HEK293T (cell line): ENCODE measurements around the gene PRR7.

Source experiments
- BHLHE40 ChIP-seq: fragments of 450-650 bp; IDR thresholded peaks from 2 replicates; pipeline ENCODE4 v1.6.1; 2016; ENCODE audit warnings: mild to moderate bottlenecking, moderate library complexity, borderline replicate concordance
- ELF4 ChIP-seq: fragments of 450-650 bp; IDR thresholded peaks from 2 replicates; pipeline ENCODE4 v1.6.1; 2017; ENCODE audit warnings: antibody characterized with exemption
- LEF1 ChIP-seq: fragments of 450-650 bp; IDR thresholded peaks from 2 replicates; pipeline ENCODE4 v1.6.1; 2017; ENCODE audit warnings: mild to moderate bottlenecking, borderline replicate concordance
- NFRKB ChIP-seq: fragments of 450-650 bp; IDR thresholded peaks from 2 replicates; pipeline ENCODE4 v1.6.1; 2016; ENCODE audit warnings: mild to moderate bottlenecking, moderate library complexity
- SP1 ChIP-seq: fragments of 450-650 bp; IDR thresholded peaks from 2 replicates; pipeline ENCODE4 v1.6.1; 2017
- TARDBP ChIP-seq: fragments of 450-650 bp; IDR thresholded peaks from 2 replicates; pipeline ENCODE4 v1.6.1; 2016

DNA sequence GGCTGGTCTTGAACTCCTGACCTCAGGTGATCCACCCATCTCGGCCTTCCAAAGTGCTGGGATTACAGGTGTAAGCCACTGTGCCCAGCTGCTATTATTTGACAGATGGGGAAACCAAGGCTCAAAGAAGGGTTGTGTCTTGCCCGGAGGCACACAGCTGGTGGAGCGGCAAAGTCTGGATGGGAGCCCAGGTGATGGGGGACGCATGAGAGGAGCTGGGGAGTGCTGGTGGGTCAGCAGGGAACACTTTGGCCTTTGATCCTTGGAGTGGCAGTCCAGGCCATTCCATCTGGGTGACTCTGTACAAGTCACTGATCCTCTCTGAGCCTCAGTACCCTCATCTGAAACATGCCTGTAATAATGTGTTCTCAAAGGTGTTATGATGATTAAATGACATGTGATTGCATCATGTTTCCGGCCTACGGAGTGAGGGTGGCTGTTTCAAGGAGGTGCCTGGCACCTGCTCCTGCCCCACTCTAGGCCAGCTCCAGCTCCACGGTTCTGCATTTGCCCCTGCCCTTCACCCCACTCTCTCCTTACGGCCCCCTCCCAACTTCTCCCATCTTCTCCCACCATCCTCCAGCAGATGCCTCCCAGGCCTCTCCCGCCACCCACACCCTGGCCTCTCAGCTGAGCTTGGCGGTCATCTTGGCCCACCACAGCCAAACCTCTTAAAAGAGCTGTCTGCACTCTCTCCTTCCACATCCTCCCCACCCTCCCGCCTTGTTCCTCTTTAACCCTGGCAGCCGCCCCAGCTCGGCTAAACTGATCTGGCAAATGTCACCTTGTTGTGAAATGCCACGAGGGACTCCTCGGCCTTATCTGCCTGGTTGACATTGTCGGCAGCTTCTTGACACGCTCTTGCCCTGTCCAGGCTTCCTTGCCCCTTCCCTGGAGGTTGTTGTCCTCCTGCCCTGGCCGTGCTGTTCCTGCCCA is 32.4 kb downstream of the PRR7 start:
- TF ChIP-seq LEF1 (no peak), SP1 (no peak), NFRKB (no peak), TARDBP (no peak), ELF4 (no peak), BHLHE40 (no peak)
